ENCODE measurements around the gene CHMP4A.

Gene CHMP4A

DNA sequence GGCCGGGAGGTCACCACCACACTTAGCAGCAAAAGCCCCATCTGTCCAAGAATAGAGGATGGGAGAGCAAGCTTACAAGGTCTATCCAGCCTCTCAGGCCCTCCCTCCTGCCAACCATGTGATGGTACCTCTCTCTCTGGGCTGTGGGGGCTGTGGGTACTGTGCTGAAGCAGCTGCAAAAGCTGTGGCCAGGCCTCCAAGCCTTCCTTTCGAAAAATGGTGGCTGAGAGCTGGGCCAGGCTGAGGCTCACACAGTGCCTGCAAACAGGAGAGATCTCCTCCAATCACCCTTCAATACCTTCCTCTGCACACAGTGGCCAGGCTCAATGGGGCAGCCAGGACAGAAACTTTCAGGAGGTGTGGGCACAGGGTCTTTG lies 25.8 kb downstream of the CHMP4A start:
- DNase-seq (ENCODE audit: low read depth), result no peak
- H3K4me3 ChIP-seq (ENCODE audit: low read depth, low read length), result peak overlapping the region; percentile 85
- TF ChIP-seq, protein P1, sequence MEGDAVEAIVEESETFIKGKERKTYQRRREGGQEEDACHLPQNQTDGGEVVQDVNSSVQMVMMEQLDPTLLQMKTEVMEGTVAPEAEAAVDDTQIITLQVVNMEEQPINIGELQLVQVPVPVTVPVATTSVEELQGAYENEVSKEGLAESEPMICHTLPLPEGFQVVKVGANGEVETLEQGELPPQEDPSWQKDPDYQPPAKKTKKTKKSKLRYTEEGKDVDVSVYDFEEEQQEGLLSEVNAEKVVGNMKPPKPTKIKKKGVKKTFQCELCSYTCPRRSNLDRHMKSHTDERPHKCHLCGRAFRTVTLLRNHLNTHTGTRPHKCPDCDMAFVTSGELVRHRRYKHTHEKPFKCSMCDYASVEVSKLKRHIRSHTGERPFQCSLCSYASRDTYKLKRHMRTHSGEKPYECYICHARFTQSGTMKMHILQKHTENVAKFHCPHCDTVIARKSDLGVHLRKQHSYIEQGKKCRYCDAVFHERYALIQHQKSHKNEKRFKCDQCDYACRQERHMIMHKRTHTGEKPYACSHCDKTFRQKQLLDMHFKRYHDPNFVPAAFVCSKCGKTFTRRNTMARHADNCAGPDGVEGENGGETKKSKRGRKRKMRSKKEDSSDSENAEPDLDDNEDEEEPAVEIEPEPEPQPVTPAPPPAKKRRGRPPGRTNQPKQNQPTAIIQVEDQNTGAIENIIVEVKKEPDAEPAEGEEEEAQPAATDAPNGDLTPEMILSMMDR (IDR thresholded peaks at IDR 0.05; ENCODE audit: low read depth, low read length), result no peak
- TF ChIP-seq MYC (IDR thresholded peaks at IDR 0.05; ENCODE audit: low read depth, low read length) (no peak), POLR2A (IDR thresholded peaks at IDR 0.05; ENCODE audit: extremely low read depth, insufficient read length) (no peak)
- TF ChIP-seq, protein P2, sequence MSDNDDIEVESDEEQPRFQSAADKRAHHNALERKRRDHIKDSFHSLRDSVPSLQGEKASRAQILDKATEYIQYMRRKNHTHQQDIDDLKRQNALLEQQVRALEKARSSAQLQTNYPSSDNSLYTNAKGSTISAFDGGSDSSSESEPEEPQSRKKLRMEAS (IDR thresholded peaks at IDR 0.05; ENCODE audit: low read depth, low read length), result no peak

DNA sequence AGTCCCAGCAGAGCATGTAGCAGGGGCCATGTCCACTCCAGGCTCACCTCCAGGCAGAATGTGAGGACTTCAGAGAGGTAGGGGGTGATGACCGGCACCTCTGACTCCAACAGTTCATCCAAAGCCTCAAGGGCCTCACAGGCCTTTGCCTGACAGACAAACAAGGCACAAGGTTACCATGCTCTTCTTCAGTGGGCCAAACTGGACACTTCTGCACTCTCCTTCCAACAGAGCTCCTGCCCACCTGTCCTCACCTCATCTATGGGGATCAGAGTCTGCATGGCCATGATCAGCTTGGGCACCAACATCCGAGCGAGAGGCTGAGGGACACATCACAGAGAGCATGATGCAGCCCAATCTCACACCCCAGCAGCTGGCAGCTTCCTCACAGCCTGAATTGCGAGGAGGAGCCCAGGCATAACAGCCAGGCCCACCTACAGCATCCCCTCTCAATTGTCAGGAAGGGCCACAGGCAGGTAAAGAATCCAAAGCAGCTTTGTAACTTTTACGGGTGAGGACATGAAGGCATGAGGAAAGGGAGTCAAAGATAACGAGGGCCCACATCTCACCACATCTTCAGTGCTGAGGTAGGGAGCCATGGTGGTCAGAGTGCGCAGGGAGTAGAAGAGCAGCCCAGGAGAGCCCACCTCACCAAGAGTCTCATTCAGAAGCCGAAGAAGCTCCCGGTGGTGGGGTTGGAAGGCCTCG lies 26.3 kb downstream of the CHMP4A start:
- H3K4me3 ChIP-seq (ENCODE audit: low read depth, low read length), result peak overlapping the region; percentile 85
- no peak for DNase-seq (ENCODE audit: low read depth)
- TF ChIP-seq MYC (IDR thresholded peaks at IDR 0.05; ENCODE audit: low read depth, low read length) (no peak), POLR2A (IDR thresholded peaks at IDR 0.05; ENCODE audit: extremely low read depth, insufficient read length) (no peak)
- TF ChIP-seq, protein P2 (IDR thresholded peaks at IDR 0.05; ENCODE audit: low read depth, low read length), result no peak
- TF ChIP-seq, protein P1 (IDR thresholded peaks at IDR 0.05; ENCODE audit: low read depth, low read length), result no peak

DNA sequence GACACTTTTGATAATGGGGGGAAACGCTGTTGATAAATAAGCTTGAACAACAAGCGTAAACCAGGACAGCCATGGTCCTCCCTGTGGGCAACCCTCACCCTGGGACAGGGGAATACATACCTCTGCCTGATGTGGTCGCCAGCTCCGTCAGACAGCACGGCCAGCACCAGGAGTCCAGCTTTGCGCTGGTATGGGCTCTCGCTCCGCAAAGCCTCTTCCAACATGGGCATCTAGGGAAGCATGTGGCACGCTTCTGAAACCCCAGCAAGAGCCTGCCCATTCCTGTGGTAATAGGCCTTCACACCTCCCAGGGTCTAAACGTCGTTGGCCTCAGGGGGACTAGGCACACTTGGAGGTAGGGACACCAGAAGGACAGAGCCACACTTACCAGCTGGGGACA lies 27.5 kb downstream of the CHMP4A start:
- H3K4me3 ChIP-seq (ENCODE audit: low read depth, low read length), result no peak overlapping the region
- no peak for DNase-seq (ENCODE audit: low read depth)
- TF ChIP-seq POLR2A (IDR thresholded peaks at IDR 0.05; ENCODE audit: extremely low read depth, insufficient read length), result no peak
- TF ChIP-seq, protein P1 (IDR thresholded peaks at IDR 0.05; ENCODE audit: low read depth, low read length), result no peak
- no peak for TF ChIP-seq MYC (IDR thresholded peaks at IDR 0.05; ENCODE audit: low read depth, low read length)
- TF ChIP-seq, protein P2 (IDR thresholded peaks at IDR 0.05; ENCODE audit: low read depth, low read length), result no peak

DNA sequence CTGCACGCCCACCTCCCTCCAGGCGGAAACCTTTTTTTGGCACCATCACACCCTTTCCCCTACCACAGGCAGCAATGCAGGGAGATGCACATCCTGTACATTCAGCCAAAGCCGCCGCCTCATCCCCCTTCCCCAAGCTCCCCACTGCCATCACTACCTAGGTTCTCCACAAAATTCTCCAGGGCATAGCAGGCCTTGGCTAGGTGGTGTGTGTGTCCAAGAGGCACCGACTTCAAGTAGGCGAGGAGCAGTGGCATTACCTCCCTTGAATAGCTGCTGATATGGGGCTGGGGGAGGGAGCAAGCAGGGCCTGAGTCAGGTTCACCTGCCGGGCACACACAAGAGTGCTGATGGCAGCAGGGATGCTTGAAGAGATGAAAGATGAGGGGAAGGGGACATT lies 28.3 kb downstream of the CHMP4A start:
- TF ChIP-seq, protein P2 (IDR thresholded peaks at IDR 0.05; ENCODE audit: low read depth, low read length), result no peak
- TF ChIP-seq MYC (IDR thresholded peaks at IDR 0.05; ENCODE audit: low read depth, low read length) (no peak), POLR2A (IDR thresholded peaks at IDR 0.05; ENCODE audit: extremely low read depth, insufficient read length) (no peak)
- TF ChIP-seq, protein P1 (IDR thresholded peaks at IDR 0.05; ENCODE audit: low read depth, low read length), result no peak
- no peak for DNase-seq (ENCODE audit: low read depth)

DNA sequence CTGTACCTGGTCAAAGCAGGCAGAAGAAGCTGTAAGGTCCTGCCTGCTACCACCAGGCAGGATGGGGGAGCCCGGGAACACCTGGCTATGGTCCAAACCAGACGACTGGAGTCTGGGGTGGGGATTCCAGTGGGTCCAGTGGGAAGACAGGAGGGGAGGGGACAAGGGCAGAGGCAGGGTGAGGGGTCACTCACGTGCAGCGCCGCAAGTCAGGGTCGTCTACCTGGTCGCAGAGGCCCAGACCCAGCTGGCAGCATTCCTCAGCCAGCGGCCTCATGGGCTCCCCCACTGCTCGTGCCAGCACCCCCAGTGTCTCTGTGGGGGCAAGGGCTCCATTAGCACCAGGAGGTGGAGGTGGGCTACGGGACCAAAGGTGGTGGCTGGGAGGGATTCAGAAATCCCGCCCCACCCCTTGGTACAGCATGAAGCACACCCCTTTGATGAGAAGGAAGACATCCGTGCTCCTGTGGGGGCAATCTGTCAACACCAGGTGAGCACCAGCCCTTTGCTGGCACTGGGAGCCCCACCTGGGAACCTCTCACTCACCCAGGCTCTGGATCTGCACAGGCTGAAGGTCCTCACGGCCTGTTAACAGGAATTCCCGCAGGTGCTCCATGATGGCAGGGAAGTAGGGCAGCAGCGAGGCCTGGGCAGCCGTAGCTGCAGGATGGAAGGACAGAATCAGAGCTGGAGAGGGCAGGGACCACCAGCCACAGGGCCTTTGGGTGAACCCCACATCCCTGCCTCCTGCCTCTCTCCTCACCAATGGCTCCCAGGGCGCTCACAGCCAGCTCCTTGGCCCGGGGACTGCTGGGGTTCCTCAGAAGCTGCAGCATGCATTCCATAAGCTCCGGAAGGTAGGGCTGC lies 29.0 kb downstream of the CHMP4A start:
- H3K4me3 ChIP-seq (ENCODE audit: low read depth, low read length), result no peak overlapping the region
- TF ChIP-seq, protein P2 (IDR thresholded peaks at IDR 0.05; ENCODE audit: low read depth, low read length), result no peak
- no peak for TF ChIP-seq POLR2A (IDR thresholded peaks at IDR 0.05; ENCODE audit: extremely low read depth, insufficient read length)
- TF ChIP-seq, protein P1 (IDR thresholded peaks at IDR 0.05; ENCODE audit: low read depth, low read length), result no peak
- TF ChIP-seq MYC (IDR thresholded peaks at IDR 0.05; ENCODE audit: low read depth, low read length), result no peak
- no peak for DNase-seq (ENCODE audit: low read depth)

More for the DNA sequence above, 28.3 kb downstream of the CHMP4A start:
- no peak overlapping the region for H3K4me3 ChIP-seq (ENCODE audit: low read depth, low read length)
